Fibroblast of lung (primary cell): ENCODE results near the gene TTBK2.

Source experiments
- CTCF ChIP-seq, 2 donors: IDR thresholded peaks in 1 of 2; conservative IDR thresholded peaks in 1 of 2; 1 replicate in 1 of 2; 2 replicates in 1 of 2; pipeline ENCODE4 v1.5.1; 2011 to 2012; ENCODE audit warnings: low read length in 2 of 2, control low read depth in 1 of 2, inconsistent platforms in 1 of 2, low read depth in 1 of 2, mild to moderate bottlenecking in 1 of 2
- EZH2 ChIP-seq: IDR thresholded peaks from 2 replicates; pipeline ENCODE4 v1.5.1; 2012; ENCODE audit warnings: low read length, control low read depth, mild to moderate bottlenecking; ENCODE audit errors: missing control alignments

- TF ChIP-seq CTCF (conservative IDR thresholded peaks at IDR 0.05 in 1 of 2, IDR thresholded peaks at IDR 0.05 in 1 of 2; ENCODE audit: low read depth in 1 of 2, low read length in 2 of 2) (no peak), EZH2 (no peak)
Measured at GRCh38 chr15:42788725-42789124, 131.9 kb downstream of the TTBK2 start.
